ENCODE measurements around the gene ZNF638.

GRCh38 chr2:71473346-71474031 is 141.9 kb downstream of the ZNF638 start:
- TF ChIP-seq EZH2phosphoT487 (conservative IDR thresholded peaks at IDR 0.05; ENCODE audit: low read length) (no peak), CTCF (IDR thresholded peaks at IDR 0.05; ENCODE audit: insufficient read depth, low read length, poor library complexity, severe bottlenecking) (no peak)
